HuH-7 (cell line): ENCODE results near the gene SLC17A1.

Source experiments
- DNase-seq: peaks from one replicate; pipeline ENCODE4 v3.0.0; 2011; ENCODE audit warnings: low spot score

Gene SLC17A1

DNA sequence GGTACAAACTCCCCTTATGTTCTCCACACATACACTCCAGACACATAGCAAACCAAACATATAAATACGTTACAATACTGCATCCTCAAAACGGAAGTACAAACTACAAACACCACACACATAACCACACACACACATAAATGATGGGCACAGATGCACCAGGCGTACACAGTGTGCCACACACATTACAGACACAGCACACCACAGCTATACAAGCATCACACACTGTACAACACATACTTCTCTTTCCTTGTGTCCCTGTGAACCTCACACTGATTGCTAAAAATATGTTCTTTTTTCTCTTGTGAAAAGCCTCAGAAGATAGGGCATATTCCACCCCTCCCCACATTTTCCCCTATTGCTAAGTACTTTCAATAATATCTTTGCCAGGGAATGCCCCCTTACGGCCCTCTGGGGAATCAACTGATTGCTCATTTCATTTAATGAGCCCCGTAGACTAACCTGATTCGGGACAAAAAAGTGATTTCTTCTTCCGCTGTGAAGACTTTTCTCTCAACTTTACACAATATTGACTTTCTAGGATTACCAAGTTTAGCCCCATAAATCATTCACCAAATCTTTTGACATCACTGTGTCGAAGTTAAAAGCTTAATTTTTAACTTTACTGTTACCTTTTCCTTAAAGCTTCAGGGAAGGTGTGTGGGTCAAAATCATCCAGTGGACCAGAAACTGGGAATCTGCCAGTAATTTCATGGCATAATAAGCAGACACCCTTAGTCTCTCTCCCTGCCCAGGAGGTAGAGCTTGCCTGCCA lies at the start of gene SLC17A1:
Gene SLC17A1, minus strand, starts transcription at position 521 of the 775 bp plus-strand sequence. CDS start 1,495 bp downstream, outside the sequence.
- DNase-seq: no peak

DNA sequence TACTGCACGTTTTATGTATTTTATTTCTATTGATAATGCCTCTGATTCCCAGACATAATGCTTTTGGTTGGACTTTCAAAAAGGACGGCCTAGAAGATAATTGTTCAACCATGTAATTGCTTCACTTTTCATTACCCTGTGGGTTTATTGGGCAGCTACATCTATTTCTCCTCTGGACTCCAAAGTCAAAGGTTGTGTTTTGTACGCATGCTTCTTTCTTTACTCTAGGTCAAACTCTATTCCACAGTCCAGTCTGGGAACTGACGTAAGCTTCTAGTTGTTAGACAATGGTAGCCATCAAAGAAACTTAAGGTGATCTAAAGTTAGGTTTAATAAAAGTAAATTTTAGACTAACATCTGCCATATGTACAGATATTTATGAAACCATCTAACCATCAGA lies 48.7 kb upstream of the SLC17A1 start:
- no peak for DNase-seq

GRCh38 chr6:25878721-25879322 lies 47.0 kb upstream of the SLC17A1 start:
- no peak for DNase-seq

DNA sequence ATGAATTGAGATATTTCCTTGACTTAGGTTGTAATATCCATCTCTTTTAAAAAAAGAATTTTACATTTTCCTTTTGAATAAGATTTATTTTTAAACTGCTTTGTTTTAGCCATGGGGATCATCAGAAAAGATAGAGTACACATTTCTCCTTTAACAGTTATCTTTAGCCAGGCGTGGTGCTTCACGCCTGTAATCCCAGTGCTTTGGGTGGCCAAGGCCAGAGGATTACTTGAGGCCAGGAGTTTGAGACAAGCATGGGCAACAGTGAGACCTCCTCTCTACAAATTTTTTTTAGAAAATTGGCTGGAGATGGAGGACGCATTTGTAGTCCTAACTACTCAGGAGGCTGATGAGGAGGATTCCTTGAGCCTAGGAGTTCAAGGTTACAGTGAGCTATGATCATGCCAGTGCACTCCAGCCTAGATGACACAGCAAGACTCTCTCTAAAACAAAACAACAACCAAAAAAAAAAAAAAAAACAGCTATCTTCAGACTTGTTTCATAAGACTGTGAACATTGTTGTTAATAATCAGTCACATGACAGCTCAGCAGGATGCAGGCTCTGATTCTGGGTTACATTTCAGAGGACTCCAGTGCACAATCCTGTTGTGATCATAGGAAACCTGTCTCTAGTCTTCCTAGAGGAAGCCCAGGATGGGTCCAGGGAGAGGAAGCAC lies 44.2 kb upstream of the SLC17A1 start:
- DNase-seq: no peak

DNA sequence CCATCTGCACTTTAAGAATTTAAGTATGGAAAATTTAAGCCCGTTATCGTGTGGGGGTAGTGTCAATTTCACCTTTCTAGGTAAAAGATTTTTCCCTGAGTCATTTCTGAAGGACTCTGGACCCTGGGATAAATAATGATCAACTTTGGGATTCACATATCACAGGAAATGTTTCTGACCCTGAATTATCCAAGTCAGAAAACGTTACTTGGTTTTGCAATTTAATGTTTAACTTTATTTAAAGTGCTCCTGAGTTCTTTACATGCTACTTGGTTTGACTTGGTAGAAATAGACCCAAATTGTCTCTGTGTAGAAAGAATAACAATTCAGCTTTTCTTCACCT lies 43.7 kb upstream of the SLC17A1 start:
- DNase-seq: no peak

GRCh38 chr6:25874822-25875562 lies 43.1 kb upstream of the SLC17A1 start:
- no peak for DNase-seq

DNA sequence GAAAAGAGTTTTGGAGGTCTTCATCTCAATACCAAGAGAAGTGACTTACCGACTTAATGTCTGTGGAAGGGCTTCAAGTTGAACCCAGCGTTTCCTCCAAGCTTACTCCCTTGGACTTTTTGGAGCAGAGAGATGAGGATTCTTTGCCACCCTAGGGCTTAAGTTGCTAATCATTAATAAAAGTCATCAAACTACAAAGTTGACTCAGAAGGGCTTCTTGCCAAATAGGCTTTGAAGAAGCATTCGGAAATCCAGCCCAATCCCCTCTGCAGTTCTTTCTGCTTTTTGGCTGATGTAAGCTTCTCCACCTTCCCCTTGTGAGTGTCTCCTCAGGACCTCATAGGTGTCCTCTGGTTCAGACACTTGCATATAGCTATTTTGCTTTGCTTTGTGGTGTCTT lies 42.3 kb upstream of the SLC17A1 start, which contains the start of gene SLC17A3:
Gene SLC17A3, minus strand, starts transcription at position 126 of the 400 bp plus-strand sequence. CDS start 5,856 bp downstream, outside the sequence.
- DNase-seq: no peak

DNA sequence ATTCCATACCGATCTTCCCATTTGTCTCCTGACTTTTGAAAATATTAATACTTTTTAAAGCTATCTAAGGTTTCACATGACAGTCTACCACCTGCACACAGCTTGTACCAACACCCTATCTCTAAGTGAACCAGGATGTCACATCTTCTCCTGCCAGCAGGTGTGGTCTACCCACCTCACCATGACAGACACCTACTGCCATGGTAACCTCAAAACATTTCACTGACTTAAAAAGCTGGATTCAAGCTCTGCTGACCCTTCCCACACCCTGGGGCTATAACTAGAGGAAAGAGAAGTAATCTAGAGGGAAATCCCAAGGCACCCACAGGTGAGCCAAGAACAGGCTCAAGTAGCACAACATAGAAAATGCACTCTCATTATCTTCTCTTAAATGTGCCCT lies 41.0 kb upstream of the SLC17A1 start:
- DNase-seq: no peak

GRCh38 chr6:25869840-25870239 lies 38.0 kb upstream of the SLC17A1 start:
- no peak for DNase-seq

GRCh38 chr6:25868436-25869183 lies 36.8 kb upstream of the SLC17A1 start:
- DNase-seq: no peak

- DNase-seq: no peak
These were observed 34.2 kb upstream of the SLC17A1 start for GRCh38 chr6:25866011-25866410.

GRCh38 chr6:25863360-25863759 lies 31.5 kb upstream of the SLC17A1 start:
- no peak for DNase-seq

GRCh38 chr6:25862199-25862598 lies 30.3 kb upstream of the SLC17A1 start:
- DNase-seq: no peak

- no peak for DNase-seq
These were observed 20.9 kb upstream of the SLC17A1 start for GRCh38 chr6:25852756-25853155.

- DNase-seq: no peak
These were observed 20.1 kb upstream of the SLC17A1 start for GRCh38 chr6:25851961-25852360.

GRCh38 chr6:25844518-25844917 lies 12.7 kb upstream of the SLC17A1 start:
- DNase-seq: no peak

DNA sequence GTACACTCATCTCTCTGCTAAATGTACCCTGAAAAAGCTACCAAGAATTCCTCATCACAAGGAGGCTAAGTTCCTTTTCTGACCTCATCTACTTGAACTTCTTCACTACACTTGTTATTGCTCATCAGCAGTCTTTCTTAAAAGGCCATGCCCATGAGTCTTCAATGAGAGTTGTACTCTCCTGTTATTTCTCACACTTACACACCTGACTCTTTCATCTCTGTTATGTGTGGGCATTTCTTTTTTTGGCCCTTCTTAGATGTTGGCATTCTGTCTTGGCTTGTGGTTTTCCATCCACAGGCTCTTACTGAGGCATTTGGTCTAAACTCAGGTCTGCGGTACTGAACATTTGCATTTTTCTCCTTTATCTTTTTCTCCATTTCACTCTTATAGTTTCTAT lies 10.7 kb upstream of the SLC17A1 start:
- no peak for DNase-seq

DNA sequence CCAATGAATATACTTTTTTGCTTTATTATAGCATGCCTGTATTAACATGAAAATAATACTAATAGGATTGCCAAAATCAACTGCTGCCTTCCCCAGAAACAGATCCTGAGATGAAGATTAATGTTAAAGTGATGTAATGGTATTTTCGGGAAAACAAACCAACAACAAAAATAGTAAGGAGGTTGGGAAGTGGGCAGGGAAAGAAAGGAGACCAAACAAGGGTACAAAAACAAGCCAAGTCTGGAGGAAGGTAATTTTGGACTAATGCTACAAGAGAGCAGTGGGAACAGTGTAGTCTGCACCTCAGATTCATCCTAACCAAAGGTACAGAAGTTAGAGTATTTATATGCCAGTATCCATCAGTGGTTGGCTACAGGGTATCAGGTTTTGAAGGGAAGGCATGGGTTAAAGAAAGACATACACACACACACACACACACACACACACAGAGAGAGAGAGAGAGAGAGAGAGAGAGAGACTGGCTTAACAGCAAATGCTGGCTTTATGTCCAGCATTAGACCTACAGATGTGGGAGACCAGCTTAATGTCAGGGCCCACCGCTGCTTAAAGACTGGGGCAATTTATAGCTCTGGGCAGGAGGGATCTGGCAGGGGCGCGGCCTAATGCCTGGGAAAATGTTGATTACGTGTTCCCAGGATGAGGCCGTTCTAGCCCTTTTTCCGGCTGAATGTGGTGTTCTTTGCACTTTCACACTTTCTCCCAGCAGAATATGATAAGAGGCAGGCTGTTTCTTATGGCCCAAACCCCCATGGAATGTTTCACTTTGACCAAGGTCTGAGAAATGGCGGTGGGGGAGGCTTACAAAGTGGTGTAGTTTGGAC lies 3.8 kb upstream of the SLC17A1 start:
- no peak for DNase-seq

GRCh38 chr6:25834950-25835349 lies 3.1 kb upstream of the SLC17A1 start:
- no peak for DNase-seq

GRCh38 chr6:25833136-25833535 lies 1.3 kb upstream of the SLC17A1 start:
- no peak for DNase-seq

DNA sequence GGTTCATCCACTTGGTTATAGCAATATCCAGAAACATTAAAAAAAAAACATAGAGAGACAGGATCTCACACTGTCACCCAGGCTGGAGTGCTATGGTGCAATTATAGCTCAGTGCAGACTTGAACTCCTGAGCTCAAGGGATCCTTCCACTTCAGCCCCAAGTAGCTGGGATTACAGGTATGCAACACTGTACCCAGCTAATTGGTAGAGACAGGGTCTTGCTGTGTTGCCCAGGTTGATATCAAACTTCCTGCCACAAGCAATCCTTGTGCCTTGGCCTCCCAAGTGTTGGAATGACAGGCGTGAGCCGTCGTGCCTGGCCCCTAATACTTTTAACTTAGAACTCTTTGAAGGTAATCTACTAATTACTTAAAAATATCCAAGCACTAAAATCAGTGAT lies 818 bp upstream of the SLC17A1 start:
- DNase-seq: no peak
